GM08714 (cell line): ENCODE measurements around the gene DDTL.
A peak's percentile ranks its signal among the peaks of the same experiment; 100 is the strongest.
"Not testable (repeated sequence)": the region's sequence is repeated elsewhere in the genome, so short reads cannot be mapped to it uniquely, and the experiment has no call there.

Experiments used
- H3K4me3 ChIP-seq: fragments of 200-500 bp; sonication (Bioruptor generic); 2 replicates; pipeline ENCODE4 v1.5.1; 2014; ENCODE audit warnings: mild to moderate bottlenecking, low read length, inconsistent platforms
- ZNF274 ChIP-seq: IDR thresholded peaks from 2 replicates; pipeline ENCODE4 v1.6.1; 2012; ENCODE audit warnings: mild to moderate bottlenecking, low read depth, low read length

Gene DDTL

GRCh38 chr22:23997092-23997491 is 30.4 kb downstream of the DDTL start:
- H3K4me3 ChIP-seq = no peak overlapping the region
- no peak for TF ChIP-seq ZNF274

GRCh38 chr22:23999779-24000178 is 33.1 kb downstream of the DDTL start:
- not testable (repeated sequence) for H3K4me3 ChIP-seq

GRCh38 chr22:24001314-24001713 is 34.6 kb downstream of the DDTL start:
- TF ChIP-seq ZNF274 = no peak
- H3K4me3 ChIP-seq = no peak overlapping the region

GRCh38 chr22:24002272-24002671 is 35.6 kb downstream of the DDTL start:
- TF ChIP-seq ZNF274 = no peak
- H3K4me3 ChIP-seq = no peak overlapping the region

GRCh38 chr22:24002851-24003250 is 36.2 kb downstream of the DDTL start:
- no peak for TF ChIP-seq ZNF274
- no peak overlapping the region for H3K4me3 ChIP-seq

- TF ChIP-seq ZNF274 = no peak
- no peak overlapping the region for H3K4me3 ChIP-seq
Observed at GRCh38 chr22:24003887-24004286, 37.2 kb downstream of the DDTL start.

- no peak for TF ChIP-seq ZNF274
Observed at GRCh38 chr22:24005201-24005600, 38.5 kb downstream of the DDTL start, which contains the start of gene GSTT4. GSTT4 (minus strand) TSS chr22:24005453; CDS start chr22:24005356, 97 bp downstream.

GRCh38 chr22:24006207-24006913 is 39.7 kb downstream of the DDTL start:
- no peak overlapping the region for H3K4me3 ChIP-seq
- no peak for TF ChIP-seq ZNF274

More at GRCh38 chr22:24005201-24005600, 38.5 kb downstream of the DDTL start, which contains the start of gene GSTT4:
- no peak within 1 kb of the TSS for H3K4me3 ChIP-seq

GRCh38 chr22:24006914-24007214 is 40.2 kb downstream of the DDTL start:
- TF ChIP-seq ZNF274 = no peak
- H3K4me3 ChIP-seq = no peak overlapping the region

- TF ChIP-seq ZNF274 = no peak
- no peak overlapping the region for H3K4me3 ChIP-seq
Observed at GRCh38 chr22:24007253-24008021, 40.7 kb downstream of the DDTL start.

GRCh38 chr22:24008022-24008283 is 41.3 kb downstream of the DDTL start:
- H3K4me3 ChIP-seq = no peak overlapping the region
- TF ChIP-seq ZNF274 = no peak

- TF ChIP-seq ZNF274 = no peak
- H3K4me3 ChIP-seq = no peak overlapping the region
Observed at GRCh38 chr22:24008381-24009226, 41.9 kb downstream of the DDTL start.

GRCh38 chr22:24009227-24010017 is 42.7 kb downstream of the DDTL start:
- TF ChIP-seq ZNF274 = no peak

GRCh38 chr22:24010018-24010391 is 43.3 kb downstream of the DDTL start:
- no peak for TF ChIP-seq ZNF274

More at GRCh38 chr22:24009227-24010017, 42.7 kb downstream of the DDTL start:
- no peak overlapping the region for H3K4me3 ChIP-seq

GRCh38 chr22:24011735-24012068 is 45.0 kb downstream of the DDTL start:
- TF ChIP-seq ZNF274 = no peak
- peak overlapping the region; percentile 86 for H3K4me3 ChIP-seq

More at GRCh38 chr22:24010018-24010391, 43.3 kb downstream of the DDTL start:
- no peak overlapping the region for H3K4me3 ChIP-seq
